ENCODE results near the gene ELF5.

ELF5 gene

GRCh38 chr11:34513682-34514449 is at the start of gene ELF5:
TSS of gene ELF5 (minus strand) at chr11:34513794. CDS start at chr11:34505749, 8,045 bp downstream.
- no peak for DNase-seq

- no peak for DNase-seq
Observed at GRCh38 chr11:34562976-34563375, 49.4 kb upstream of the ELF5 start.

GRCh38 chr11:34560511-34560910 is 46.9 kb upstream of the ELF5 start:
- no peak for DNase-seq

- no peak for DNase-seq
Observed at GRCh38 chr11:34558673-34559072, 45.1 kb upstream of the ELF5 start.

- no peak for DNase-seq
Observed at GRCh38 chr11:34558211-34558610, 44.6 kb upstream of the ELF5 start.

GRCh38 chr11:34552270-34552669 is 38.7 kb upstream of the ELF5 start:
- DNase-seq: no peak

- DNase-seq: no peak
Observed at GRCh38 chr11:34549271-34549670, 35.7 kb upstream of the ELF5 start.

GRCh38 chr11:34548278-34548677 is 34.7 kb upstream of the ELF5 start:
- DNase-seq: no peak

- no peak for DNase-seq
Observed at GRCh38 chr11:34546511-34547209, 33.1 kb upstream of the ELF5 start.

GRCh38 chr11:34542089-34542488 is 28.5 kb upstream of the ELF5 start:
- DNase-seq: no peak

- no peak for DNase-seq
Observed at GRCh38 chr11:34540870-34541269, 27.3 kb upstream of the ELF5 start.

GRCh38 chr11:34537636-34538035 is 24.0 kb upstream of the ELF5 start:
- no peak for DNase-seq

- no peak for DNase-seq
Observed at GRCh38 chr11:34536056-34536455, 22.5 kb upstream of the ELF5 start.

- DNase-seq: no peak
Observed at GRCh38 chr11:34534826-34535225, 21.2 kb upstream of the ELF5 start.

- DNase-seq: no peak
Observed at GRCh38 chr11:34531663-34532062, 18.1 kb upstream of the ELF5 start.

- no peak for DNase-seq
Observed at GRCh38 chr11:34530545-34531234, 17.1 kb upstream of the ELF5 start.

GRCh38 chr11:34529643-34530042 is 16.0 kb upstream of the ELF5 start:
- no peak for DNase-seq

- no peak for DNase-seq
Observed at GRCh38 chr11:34528072-34528471, 14.5 kb upstream of the ELF5 start.

GRCh38 chr11:34525888-34526657 is 12.5 kb upstream of the ELF5 start:
- no peak for DNase-seq

GRCh38 chr11:34525098-34525497 is 11.5 kb upstream of the ELF5 start:
- no peak for DNase-seq

GRCh38 chr11:34524696-34525095 is 11.1 kb upstream of the ELF5 start:
- no peak for DNase-seq

- DNase-seq: no peak
Observed at GRCh38 chr11:34523053-34523452, 9.5 kb upstream of the ELF5 start.

GRCh38 chr11:34522188-34522587 is 8.6 kb upstream of the ELF5 start:
- DNase-seq: no peak
